Measurements from ENCODE around the gene CA9. TPM values are rescaled to one million over a fixed set of nuclear protein-coding genes. Genes with fewer than 3 reads are reported as not detected.

Gene CA9
- total RNA-seq, 2 experiments from 2014 or later: 0.86 to 1.2 TPM

DNA sequence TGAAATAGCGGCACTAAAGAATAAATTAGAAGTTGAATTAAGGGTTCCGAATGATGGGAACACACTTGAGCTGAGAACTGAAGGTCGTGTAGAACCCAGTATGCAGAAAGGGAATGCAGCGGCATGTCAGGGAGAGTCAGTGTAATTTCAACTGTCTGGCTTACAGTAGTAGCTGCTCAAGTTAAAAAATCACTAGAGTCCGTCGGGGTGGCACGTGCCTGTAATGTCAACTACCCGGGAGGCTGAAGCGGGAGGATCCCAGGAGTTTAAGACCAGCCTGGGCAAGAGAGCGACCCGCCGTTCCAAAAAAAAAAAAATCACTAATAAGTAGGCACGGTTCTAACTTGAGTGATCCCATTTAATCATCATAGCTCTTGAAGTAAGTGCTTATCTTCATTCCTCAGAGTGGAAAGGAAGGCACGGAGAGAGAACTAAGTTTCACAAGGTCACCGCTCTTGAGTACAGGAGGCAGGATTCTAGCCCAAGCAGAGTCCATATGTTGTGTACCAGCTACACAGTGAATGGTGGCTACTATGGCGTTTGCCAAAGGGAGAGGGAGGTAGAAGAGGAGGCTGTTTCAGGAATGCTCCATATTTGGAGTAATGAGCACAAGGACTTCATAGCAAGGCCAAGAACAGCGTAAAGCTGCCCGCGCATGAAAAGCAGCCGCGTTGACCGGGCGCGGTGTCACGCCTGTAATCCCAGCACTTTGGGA, 16.7 kb upstream of the CA9 start:
- H3K4me3 Mint-ChIP-seq: peak overlapping the region; percentile 92
- H3K27ac Mint-ChIP-seq: peak overlapping the region; percentile 98
- DNase-seq: no peak

DNA sequence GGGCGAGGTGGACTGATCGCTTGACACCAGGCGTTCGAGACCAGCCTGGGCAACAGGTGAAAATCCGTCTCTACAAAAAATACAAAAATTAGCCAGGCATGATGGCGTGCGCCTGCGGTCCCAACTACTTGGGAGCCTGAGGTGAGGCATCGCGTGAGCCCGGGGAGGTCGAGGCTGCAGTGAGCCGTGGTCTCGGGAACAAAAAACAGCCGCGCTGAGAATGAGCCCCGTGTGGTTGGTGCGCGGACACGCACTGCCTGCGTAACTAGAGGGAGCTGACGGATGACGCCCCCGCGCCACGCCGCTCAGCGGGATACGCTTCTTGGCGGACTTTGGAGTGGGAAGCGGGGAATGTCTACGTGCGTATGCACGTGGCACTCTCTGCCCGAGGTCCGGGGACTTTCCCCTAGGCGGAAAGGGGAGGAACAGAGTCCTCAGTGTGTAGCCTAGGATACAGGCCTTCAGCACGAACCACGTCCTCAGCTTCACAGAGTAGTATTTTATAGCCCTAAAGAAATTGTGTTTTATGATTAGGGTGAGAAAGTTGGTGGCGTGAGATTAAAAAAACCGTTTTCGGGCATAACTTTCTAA, 16.1 kb upstream of the CA9 start, which contains the start of gene RMRP:
Gene RMRP (minus strand): TSS at position 474 of the 591 bp plus-strand sequence.
- H3K4me1 Mint-ChIP-seq: peaks cover 57% of the 10 kb centered on the region
- no peaks in the 10 kb centered on the region for H3K9me3 Mint-ChIP-seq
- peak within 1 kb of the TSS; percentile 98 for H3K27ac Mint-ChIP-seq
- peak within 1 kb of the TSS; percentile 92 for H3K4me3 Mint-ChIP-seq
- peak; percentile 84 for DNase-seq
- ATAC-seq (ENCODE audit: low read depth): peak; percentile 90
- no peaks in the 10 kb centered on the region for H3K27me3 Mint-ChIP-seq
- POLR2A ChIA-PET: interaction anchor here (0.7 to 10.6 kb wide), 16 partner anchors 9 to 99 kb away, joined by 3 to 214 read pairs (median 6); partner anchors contain the start of genes CD72, CREB3, GBA2 and RGP1
- H3K36me3 Mint-ChIP-seq: peaks cover 32% of the 10 kb centered on the region

More for the DNA sequence above, 16.7 kb upstream of the CA9 start:
- POLR2A ChIA-PET: interaction anchor here (1.2 to 10.6 kb wide), 9 partner anchors 8 to 92 kb away, joined by 3 to 214 read pairs (median 13); partner anchors contain the start of genes ARHGEF39, CD72, CREB3 and GBA2
- peaks cover 27% of the 10 kb centered on the region for H3K36me3 Mint-ChIP-seq
- ATAC-seq (ENCODE audit: low read depth): no peak
- no peaks in the 10 kb centered on the region for H3K27me3 Mint-ChIP-seq
- H3K4me1 Mint-ChIP-seq: peaks cover 54% of the 10 kb centered on the region
- H3K9me3 Mint-ChIP-seq: no peaks in the 10 kb centered on the region

DNA sequence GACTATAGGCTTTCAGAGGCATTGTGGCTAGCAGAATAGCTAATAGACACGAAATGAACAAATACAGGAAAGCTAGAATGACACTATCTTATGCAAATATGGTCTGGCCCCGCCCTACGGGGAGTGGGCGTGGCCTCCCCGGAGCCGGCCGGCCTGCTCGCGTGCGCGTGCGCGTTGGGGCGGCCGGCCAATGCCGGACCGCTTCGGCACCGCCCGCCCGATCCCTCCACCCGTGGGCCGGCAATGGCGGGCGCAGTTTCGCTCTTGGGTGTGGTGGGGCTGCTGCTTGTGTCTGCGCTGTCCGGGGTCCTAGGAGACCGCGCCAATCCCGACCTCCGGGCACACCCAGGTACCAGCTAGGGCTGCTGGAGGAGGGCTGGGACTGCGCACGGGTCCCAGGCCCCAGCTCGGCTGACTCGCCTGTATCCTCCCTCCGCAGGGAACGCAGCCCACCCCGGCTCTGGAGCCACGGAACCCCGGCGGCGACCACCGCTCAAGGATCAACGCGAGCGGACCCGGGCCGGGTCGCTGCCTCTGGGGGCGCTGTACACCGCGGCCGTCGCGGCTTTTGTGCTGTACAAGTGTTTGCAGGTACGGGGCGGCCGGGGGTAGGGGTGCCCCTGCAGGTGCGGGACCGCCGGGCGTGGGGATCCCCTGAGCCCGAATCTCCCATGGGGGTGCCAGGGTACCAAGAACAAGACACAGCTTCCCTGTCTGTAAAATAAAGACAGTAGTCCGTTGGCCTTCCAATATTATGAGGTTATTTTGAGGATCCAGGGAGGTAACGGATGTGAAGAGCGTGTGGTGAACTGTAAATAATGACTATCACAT, 15.4 kb upstream of the CA9 start, which contains the start of gene CCDC107:
Gene CCDC107 (plus strand): TSS at position 156 of the 831 bp plus-strand sequence. CDS start 88 bp downstream, at position 244.
- ATAC-seq (ENCODE audit: low read depth): peak; percentile 65
- H3K4me3 Mint-ChIP-seq: peak within 1 kb of the TSS; percentile 92
- peaks cover 63% of the 10 kb centered on the region for H3K4me1 Mint-ChIP-seq
- POLR2A ChIA-PET: interaction anchor here (0.7 to 10.6 kb wide), 18 partner anchors 10 to 98 kb away, joined by 3 to 214 read pairs (median 4); partner anchors contain the start of genes CD72, CREB3, GBA2 and RGP1
- no peaks in the 10 kb centered on the region for H3K27me3 Mint-ChIP-seq
- H3K27ac Mint-ChIP-seq: peak within 1 kb of the TSS; percentile 98
- peaks cover 34% of the 10 kb centered on the region for H3K36me3 Mint-ChIP-seq
- no peaks in the 10 kb centered on the region for H3K9me3 Mint-ChIP-seq
- peak; percentile 93 for DNase-seq

DNA sequence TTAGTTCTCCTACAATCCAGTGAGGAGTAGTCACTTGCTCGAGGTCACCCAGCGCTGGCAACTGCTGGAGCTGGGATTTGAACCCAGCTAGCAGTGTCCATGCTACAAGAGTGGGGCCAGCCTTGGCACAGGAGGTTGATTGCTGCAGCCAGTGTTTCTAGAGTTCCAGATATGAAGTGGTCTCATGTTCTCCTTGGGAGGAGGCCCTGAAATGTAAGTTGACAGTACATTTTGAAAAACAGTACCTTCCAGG, 14.8 kb upstream of the CA9 start:
- POLR2A ChIA-PET: interaction anchor here (1.0 to 10.6 kb wide), 11 partner anchors 10 to 90 kb away, joined by 3 to 214 read pairs (median 13); partner anchors contain the start of genes CD72, CREB3, GBA2 and RGP1
- Mint-ChIP-seq H3K9me3 (no peaks in the 10 kb centered on the region), H3K27ac (peak overlapping the region; percentile 83), H3K27me3 (no peaks in the 10 kb centered on the region), H3K36me3 (peaks cover 35% of the 10 kb centered on the region), H3K4me1 (peaks cover 68% of the 10 kb centered on the region), H3K4me3 (peak overlapping the region; percentile 92)
- ATAC-seq (ENCODE audit: low read depth): no peak
- DNase-seq: no peak

DNA sequence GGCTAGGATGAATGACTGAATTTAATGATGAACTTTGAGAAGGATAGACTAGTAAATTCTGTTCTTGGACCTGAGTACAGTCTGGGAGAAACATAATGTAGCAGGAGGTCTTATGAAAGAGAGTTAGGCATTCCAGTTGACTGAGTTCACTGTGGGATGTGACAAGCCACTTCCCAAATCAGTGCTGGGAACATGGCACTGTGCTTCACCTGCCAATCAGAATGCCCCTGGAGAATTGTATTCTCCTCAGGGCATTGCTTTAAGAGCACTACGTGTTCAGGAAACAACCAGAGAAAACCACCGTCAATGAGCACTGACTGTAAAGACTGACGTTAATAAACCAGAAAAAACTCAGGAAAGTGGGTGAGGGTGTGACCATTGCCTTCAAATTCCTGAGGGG, 14.4 kb upstream of the CA9 start:
- DNase-seq (no peak), ATAC-seq (ENCODE audit: low read depth) (no peak)
- H3K4me3 Mint-ChIP-seq: peak overlapping the region; percentile 92
- no peaks in the 10 kb centered on the region for H3K27me3 Mint-ChIP-seq
- peaks cover 73% of the 10 kb centered on the region for H3K4me1 Mint-ChIP-seq
- no peaks in the 10 kb centered on the region for H3K9me3 Mint-ChIP-seq
- H3K27ac Mint-ChIP-seq: peak overlapping the region; percentile 83
- H3K36me3 Mint-ChIP-seq: peaks cover 35% of the 10 kb centered on the region
- POLR2A ChIA-PET: interaction anchor here (1.0 to 10.6 kb wide), 10 partner anchors 11 to 90 kb away, joined by 3 to 214 read pairs (median 13); partner anchors contain the start of genes CD72, CREB3, GBA2 and RGP1

DNA sequence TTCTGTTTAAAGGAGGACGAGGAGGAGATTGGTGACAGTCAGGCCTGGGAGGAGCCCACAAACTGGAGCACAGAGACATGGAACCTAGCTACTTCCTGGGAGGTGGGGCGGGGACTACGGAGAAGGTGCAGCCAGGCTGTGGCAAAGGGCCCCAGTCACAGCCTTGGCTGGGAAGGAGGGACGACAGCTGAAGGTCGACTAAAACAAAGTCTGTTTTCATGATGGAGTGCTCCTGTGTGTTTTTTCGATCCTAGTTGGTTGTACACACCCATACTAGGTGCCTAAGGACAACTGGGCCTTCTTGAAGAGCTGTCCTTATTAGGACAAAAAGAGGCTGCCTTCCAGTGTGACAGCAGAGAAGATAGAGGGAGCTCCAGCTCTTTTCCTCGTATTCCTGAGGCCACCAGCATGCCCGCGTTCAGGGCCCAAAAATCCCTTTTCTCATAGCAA, 12.7 kb upstream of the CA9 start:
- H3K9me3 Mint-ChIP-seq: no peaks in the 10 kb centered on the region
- peaks cover 76% of the 10 kb centered on the region for H3K4me1 Mint-ChIP-seq
- H3K4me3 Mint-ChIP-seq: peak overlapping the region; percentile 47
- no peaks in the 10 kb centered on the region for H3K27me3 Mint-ChIP-seq
- ATAC-seq (ENCODE audit: low read depth) (no peak), DNase-seq (no peak)
- POLR2A ChIA-PET: interaction anchor here (0.9 to 10.6 kb wide), 4 partner anchors 13 to 71 kb away, joined by 3 to 214 read pairs (median 17); partner anchors contain the start of genes CREB3, SIT1 and TLN1
- peaks cover 35% of the 10 kb centered on the region for H3K36me3 Mint-ChIP-seq
- H3K27ac Mint-ChIP-seq: peak overlapping the region; percentile 46

DNA sequence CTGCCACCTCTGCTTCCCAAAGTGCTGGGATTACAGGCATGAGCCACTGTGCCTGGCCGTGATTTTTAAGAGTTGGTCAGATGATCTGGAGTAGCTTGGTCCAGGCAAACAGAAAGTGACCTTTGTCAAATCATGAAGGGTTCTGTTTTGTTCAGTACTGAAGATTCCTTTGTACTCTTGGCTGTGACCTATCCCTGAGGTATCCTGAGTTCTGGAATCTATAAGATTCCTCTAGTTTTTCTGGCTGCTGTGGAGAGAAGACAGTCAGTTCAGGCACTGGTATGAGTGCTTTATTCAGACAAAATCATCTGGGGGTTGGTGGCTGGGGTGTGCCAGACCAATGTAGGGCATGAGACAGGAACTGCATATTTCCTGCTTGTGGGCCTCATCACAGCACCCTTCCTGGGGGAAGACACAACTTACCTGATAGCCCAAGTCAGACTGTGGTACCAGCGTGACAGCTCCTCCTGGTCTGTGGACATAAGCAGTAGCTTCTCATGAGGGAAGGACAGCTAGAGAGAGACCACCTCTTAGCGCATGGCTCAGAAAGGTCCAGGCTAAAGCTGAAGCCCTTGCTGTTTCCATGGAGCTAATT, 11.9 kb upstream of the CA9 start:
- no peaks in the 10 kb centered on the region for H3K27me3 Mint-ChIP-seq
- H3K4me3 Mint-ChIP-seq: peak overlapping the region; percentile 76
- no peak for ATAC-seq (ENCODE audit: low read depth)
- peaks cover 35% of the 10 kb centered on the region for H3K36me3 Mint-ChIP-seq
- peak overlapping the region; percentile 79 for H3K27ac Mint-ChIP-seq
- no peak for DNase-seq
- POLR2A ChIA-PET: interaction anchor here (0.9 to 10.6 kb wide), 4 partner anchors 13 to 66 kb away, joined by 3 to 214 read pairs (median 8); partner anchors contain the start of gene SIT1
- peaks cover 73% of the 10 kb centered on the region for H3K4me1 Mint-ChIP-seq
- H3K9me3 Mint-ChIP-seq: no peaks in the 10 kb centered on the region

DNA sequence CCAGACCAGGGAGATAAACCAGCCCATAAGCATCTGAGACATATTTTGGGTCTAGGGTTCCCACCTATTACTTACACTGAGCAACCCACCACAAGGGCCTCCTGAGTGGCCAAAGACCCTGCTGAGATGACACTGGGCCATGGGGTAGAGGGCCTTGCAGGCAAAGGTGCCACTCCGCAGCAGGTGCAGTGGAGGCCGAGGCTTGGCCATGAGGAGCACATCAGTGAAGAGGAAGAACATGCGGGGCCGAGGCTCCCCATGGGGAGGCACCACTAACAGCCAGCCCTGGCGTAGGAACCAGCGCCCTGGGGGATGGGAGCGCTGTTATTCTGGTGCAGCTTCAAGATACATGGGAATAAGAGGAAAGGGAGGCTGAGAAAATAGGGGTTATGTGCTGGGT, 11.3 kb upstream of the CA9 start:
- H3K27me3 Mint-ChIP-seq: no peaks in the 10 kb centered on the region
- POLR2A ChIA-PET: interaction anchor here (2.5 to 10.6 kb wide), 2 partner anchors 14 to 66 kb away, joined by 12 to 214 read pairs; partner anchors contain the start of gene SIT1
- H3K4me1 Mint-ChIP-seq: peaks cover 67% of the 10 kb centered on the region
- H3K4me3 Mint-ChIP-seq: peak overlapping the region; percentile 76
- peaks cover under 1% of the 10 kb centered on the region for H3K9me3 Mint-ChIP-seq
- no peak for ATAC-seq (ENCODE audit: low read depth)
- peaks cover 36% of the 10 kb centered on the region for H3K36me3 Mint-ChIP-seq
- DNase-seq: no peak
- peak overlapping the region; percentile 79 for H3K27ac Mint-ChIP-seq

DNA sequence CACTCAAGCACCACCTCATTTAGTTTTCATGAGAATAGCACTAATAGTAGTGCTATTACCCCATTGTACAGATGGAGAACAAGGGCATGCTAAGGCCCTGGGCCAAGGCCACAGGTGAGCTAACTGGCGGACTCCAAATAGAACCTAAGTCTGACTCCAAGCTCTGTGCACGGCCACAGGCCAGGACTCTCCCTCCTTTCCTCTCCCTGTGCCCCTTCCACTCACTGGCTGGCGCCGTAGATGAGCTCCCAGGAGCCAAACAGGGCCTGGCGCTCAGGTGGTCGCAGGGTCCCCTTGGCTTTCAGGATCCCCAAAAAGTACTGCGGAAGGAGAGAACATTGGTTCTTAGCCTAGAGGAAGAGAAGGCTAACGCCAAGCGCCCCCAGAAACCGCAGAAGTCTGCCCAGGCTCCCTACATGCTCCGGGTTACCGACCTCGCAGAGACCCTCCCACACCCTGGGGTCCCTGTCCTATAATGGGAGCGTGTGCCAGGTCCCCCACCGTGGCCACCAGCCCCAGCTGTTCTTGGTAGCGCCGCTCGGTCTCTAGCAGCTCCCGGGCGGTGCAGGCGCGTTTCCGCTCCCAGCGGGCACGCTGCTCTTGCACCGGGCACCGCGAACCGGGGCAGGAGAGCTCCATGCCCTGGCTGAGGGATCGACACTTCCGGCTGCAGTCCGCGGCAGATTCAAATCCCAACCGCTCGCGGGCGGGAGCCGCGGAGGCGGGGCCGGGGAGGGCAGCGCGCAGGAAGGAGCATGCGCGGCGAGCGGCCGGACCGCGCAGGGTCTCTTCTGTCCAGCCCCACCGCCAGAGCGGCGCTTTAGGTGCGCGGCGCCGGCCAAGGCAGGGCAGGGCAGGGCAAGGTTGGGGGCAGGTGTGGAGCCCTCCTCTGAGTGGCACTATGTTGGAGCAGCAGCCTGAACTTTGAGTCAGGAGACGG, 8.9 kb upstream of the CA9 start, which contains the start of gene ARHGEF39:
Gene ARHGEF39 (minus strand): TSS at position 665 of the 940 bp plus-strand sequence. CDS start 26 bp downstream, at position 639.
- Mint-ChIP-seq H3K4me3 (peak within 1 kb of the TSS; percentile 91), H3K36me3 (peaks cover 25% of the 10 kb centered on the region), H3K4me1 (peaks cover 53% of the 10 kb centered on the region), H3K27me3 (no peaks in the 10 kb centered on the region), H3K9me3 (peaks cover 5% of the 10 kb centered on the region), H3K27ac (peak within 1 kb of the TSS; percentile 87)
- DNase-seq (peak; percentile 87), ATAC-seq (ENCODE audit: low read depth) (peak; percentile 87)
- POLR2A ChIA-PET: interaction anchor here (0.7 to 10.6 kb wide), 24 partner anchors 8 to 147 kb away, joined by 3 to 214 read pairs (median 5); partner anchors contain the start of genes CA9, CREB3, GBA2 and RGP1

DNA sequence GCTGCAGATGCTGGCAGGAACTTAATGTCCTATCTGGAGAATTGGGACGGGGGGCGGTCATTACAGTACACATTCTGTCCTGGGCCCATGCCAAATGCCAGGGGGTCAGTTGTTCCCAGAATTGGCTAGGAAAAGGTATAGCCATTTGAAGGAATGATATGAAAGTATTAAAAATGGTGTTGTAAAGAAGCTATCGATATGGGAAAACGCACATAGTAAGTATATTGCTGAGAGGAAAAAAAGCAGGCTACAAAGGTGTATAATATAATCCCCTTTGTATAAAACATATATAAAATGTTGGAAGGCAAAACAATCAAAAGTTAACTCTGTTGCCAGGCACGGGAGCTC, 8.3 kb upstream of the CA9 start:
- DNase-seq: no peak
- peak overlapping the region; percentile 91 for H3K4me3 Mint-ChIP-seq
- peak overlapping the region; percentile 87 for H3K27ac Mint-ChIP-seq
- peaks cover 46% of the 10 kb centered on the region for H3K4me1 Mint-ChIP-seq
- POLR2A ChIA-PET: interaction anchor here (0.6 to 10.6 kb wide), 18 partner anchors 10 to 554 kb away, joined by 3 to 214 read pairs (median 5); partner anchors contain the start of genes CREB3, GBA2, RGP1 and SIT1
- no peaks in the 10 kb centered on the region for H3K27me3 Mint-ChIP-seq
- peaks cover 19% of the 10 kb centered on the region for H3K36me3 Mint-ChIP-seq
- ATAC-seq (ENCODE audit: low read depth): no peak
- H3K9me3 Mint-ChIP-seq: peaks cover 5% of the 10 kb centered on the region

DNA sequence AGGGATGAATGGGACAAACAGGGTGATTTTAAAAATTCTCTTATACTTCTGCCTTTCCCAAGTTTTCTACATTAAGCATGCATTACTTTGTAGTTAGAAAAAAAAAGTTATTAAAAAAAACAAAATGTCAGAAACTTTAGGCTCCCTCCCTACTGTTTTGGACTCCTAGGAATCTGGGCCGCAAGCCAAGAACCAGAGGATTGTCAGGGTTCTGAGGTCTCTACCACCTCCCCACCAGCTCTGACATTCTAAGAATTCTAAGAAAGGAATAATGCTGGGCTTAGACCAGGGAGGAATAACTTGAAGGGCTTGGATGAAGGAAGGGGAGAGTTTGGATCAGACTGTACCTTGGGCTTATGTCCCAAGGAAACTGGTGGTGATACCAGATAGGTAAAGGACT, 7.7 kb upstream of the CA9 start:
- POLR2A ChIA-PET: interaction anchor here (0.6 to 10.6 kb wide), 12 partner anchors 10 to 555 kb away, joined by 3 to 214 read pairs (median 8); partner anchors contain the start of genes CREB3, GBA2, RGP1 and SIT1
- peak overlapping the region; percentile 57 for H3K27ac Mint-ChIP-seq

More for the DNA sequence above, 7.7 kb upstream of the CA9 start:
- Mint-ChIP-seq H3K27me3 (no peaks in the 10 kb centered on the region), H3K4me1 (peaks cover 41% of the 10 kb centered on the region), H3K9me3 (peaks cover 5% of the 10 kb centered on the region), H3K36me3 (peaks cover 14% of the 10 kb centered on the region), H3K4me3 (peak overlapping the region; percentile 91)
- no peak for DNase-seq
- ATAC-seq (ENCODE audit: low read depth): no peak
